Measurements from ENCODE around the gene NGF.
"Not testable (repeated sequence)": the region's sequence is repeated elsewhere in the genome, so short reads cannot be mapped to it uniquely, and the experiment has no call there.

NGF gene

DNA sequence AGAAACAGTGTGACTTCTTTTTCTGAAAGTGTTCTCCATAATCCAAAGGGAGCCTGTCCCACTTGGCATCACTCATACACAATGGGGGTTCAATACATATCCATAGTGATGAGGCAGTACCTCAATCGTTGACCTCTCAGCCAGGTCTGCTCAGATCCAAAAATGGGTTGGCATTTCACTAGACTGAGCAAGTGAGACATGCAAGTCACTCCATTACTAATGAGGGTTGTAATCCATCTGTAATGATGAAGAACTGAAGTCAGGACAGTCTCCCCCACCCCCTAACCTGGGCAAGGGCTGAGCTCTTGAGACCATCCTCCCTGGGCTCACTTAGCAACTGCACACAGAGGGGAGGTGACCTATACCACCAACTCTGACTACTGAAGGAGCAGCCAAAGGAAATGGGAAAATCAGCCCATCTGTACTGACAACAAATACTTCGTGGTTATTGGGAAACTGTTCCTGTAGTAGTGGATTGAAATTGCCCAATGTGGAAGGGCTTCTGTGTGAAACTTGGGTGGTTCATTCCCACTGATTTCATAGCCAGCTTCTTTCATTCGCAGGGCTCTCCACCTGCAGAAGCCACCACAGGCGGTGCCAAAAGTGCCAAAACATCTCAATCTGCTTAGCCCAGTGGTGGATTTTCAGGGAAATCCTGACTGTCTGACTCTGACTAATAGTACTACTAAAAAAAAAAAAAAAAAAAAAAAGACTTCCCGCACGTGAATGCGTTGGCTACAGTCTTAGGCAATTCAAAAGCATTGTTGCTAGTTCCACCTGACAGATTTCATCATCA lies 5.0 kb downstream of the NGF start:
- DNase-seq: no peak

DNA sequence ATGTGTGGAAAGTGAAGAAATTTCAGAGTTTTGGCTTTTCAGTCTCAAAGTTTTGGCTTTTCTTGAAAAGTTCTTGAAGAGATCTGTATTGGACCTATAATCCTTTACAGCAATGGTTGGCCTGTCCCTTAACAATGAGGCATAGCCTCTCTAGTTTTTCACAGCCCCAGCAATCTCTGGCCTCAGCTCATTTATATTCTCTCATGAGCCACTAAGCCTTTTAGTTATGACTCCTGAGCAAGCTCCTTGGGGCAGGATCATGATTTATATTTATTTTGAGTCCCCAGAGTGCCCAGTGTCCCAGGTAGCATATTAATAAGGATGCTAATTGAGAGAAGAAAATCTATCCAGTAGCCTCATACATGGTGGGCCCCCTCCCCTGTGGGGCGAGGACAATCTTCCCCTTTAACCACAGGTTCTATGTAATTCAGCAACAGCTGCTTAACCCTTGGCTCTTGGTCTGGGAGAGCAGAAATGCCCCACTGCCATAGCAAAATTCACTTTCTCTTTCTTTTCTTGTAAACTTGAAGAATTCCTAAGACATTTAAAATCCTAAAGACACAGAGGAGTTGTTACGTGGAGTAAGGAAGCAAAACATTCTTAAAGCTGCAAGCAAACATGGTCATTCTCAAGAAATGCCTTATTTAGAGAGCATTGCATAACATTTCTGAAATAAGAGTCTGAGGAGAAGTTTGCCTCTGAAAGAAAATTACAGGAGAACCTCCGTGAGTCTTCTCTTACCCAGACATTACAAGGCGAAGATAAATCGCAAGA lies 6.3 kb downstream of the NGF start:
- DNase-seq: no peak

DNA sequence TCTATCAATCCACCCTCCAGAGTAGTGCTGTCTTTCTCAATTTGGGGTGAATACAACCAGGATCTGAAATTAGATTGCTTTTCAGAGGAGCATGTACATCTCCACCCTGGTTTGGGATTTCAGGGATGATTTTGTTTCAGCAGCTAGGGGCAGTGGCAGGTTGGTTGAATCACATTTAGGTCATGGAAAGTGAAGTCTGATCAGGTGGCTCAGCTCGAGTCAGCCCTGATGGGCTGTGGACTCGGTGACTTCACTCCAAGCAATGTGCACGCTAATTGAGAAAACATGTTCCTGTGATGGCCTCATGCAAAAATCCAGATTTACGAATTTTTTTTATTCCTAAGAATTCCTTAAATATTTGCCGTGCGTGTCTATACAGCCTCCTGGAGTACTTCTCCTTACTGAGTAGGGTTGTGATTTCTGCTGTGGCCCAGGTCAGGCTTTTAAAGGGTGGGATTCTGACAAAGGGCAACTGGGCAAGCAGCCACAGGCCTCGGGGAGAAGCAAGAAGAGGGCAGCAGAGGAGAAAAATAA lies 7.5 kb downstream of the NGF start:
- no peak for DNase-seq

DNA sequence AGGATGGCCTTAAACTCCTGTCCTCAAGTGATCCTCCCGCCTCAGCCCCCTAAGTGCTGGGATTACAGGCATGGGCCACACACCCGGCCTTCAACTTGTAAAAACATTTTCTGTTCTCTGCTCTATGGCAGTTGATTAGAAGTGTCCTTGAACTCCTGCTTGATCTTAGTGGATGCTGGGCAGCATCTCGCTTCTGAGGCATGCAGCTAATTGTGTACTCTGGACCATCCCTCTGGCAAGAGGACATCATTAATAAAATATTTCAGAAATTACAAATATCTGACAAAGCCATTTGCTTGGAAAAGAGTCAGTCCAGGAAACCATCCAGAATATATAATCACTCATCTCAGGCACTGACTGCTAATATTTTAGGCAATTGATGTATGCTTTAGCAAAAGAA lies 8.1 kb downstream of the NGF start:
- DNase-seq: no peak

DNA sequence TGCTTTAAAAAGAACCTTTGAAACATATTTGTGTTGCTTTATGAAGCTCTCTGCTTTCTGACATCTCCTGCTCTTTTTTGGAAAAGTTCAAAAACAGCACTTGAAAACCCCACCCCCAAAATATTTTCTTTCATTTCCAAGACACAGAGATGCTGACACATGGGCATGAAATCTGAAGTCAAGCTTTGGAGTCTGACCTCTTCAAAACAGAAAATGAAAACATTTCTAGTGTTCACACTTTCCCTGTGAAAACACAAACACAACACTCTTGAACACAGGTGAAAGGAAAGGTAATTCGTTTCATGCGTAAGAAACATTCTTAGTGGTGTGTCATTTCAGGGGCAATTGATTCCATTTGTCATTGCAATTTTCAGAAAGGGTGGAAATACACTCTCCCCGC lies 10.8 kb downstream of the NGF start:
- no peak for DNase-seq

DNA sequence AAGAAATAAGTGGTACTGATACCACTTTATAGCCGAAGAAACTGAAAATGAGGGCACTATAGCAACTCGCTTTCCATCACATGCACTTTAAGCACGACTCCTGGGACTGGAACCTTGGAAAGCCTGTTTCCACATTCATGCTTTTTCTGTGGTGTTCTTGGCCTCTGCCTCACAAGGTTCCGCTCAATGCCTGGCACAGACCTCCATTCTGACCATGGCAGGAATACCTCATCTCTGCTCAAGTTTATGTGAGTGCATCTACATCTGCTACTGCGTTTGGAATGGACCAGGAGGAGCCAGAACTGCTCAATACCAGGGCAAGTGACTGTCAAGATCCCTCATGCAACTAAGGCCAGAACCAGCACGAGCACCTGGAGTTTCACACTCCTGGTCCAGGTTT lies 11.6 kb downstream of the NGF start:
- no peak for DNase-seq

DNA sequence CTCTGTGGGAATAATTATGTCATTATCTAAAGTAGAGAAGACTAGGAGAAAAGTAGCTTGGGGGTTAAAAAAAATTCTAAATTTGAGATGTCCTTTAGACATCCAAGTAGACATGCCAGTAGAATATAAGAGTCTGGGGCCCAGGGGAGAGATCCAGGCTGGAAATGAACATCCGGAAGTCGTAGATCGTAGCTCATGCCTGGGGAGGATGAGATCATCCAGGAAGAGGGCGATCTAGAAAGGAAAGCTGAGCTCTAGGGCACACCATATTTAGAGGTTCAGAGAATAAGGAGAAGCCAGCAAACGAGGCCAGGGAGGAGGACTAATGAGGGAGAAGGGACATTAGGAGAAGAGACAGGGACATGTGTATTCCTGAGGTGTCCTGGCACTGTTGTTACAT lies 12.2 kb downstream of the NGF start:
- DNase-seq: no peak

DNA sequence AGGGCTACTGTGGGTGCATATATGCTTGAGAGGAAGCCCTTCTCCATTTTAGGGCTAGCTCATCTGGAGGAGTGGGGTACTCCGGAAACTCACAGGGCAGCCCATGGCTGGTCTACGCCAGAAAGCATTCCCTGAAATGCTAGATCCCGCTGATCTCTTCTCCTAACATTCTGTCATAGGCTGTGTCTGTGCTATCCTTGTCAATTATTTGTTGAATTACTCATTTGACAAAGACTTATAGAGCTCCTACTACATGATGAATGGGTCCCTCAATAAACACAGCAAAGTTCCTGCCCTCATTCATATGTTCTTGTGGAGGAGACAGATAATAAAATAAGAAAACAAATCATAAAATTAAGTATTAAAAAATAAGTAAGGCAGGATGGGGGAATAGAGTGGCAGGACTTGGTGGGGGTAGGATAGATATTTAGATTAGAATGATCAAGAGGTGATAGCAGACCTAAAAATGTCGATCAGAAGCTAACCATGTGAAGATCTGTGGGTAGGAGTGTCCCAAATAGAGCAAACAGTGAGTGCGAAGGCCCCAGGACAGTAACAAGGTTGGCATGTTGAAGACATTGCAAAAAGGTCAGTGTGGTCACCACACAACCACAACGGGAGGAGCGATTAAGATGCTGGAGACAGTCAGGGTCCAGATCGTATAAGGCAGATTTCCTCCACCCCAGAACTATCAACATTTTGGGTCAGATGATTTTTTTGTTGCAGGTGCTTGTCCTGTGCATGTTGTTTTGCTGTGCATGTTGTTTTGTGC lies 13.2 kb downstream of the NGF start:
- no peak for DNase-seq

DNA sequence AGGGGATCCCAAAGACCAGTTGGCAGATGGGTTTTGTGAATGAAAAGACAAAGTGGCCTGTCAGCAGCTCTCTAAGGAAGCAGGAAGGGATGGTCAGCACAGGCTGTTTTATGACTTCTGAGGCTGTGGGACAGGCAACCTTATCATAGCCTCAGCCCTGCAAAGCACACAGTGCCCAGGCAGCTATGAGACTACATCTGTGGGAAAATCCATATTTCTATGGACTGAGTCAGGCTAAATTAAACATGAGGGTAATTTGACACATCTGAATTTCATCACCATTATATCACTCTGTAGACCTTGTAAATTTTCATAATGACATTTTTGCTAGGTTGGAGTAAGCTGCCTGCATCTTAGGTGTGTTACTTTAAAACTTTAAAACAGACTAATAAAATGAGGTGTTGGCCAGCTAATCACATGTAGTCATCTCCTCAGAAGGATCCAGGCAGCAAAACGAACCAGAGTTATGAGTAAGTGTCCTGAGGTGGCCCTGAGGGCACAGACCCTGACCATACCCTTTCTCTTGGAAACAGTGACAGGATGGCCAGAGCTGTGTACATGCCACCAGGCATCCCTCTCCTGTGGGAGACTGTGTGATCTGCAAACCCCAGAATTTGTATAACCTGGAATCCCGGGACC lies 14.6 kb downstream of the NGF start:
- DNase-seq: no peak

DNA sequence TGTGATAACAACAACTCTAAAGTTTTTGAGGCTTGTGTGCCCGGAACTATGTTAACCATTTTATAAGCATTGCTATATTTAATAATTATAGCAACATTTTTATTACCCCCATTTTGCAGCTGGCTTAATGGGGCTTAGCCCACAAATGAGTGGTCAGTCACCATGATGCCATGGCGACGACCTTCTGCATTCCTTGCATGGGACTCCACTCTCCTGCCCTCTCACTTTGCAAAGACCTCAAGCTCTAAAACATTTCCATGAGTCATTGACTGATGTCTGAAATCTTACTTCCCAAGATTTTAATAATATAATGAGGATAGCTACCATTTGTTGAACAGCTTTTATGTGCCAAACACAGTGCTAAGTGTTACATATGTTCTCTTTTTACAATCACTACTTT lies 15.4 kb downstream of the NGF start:
- no peak for DNase-seq

DNA sequence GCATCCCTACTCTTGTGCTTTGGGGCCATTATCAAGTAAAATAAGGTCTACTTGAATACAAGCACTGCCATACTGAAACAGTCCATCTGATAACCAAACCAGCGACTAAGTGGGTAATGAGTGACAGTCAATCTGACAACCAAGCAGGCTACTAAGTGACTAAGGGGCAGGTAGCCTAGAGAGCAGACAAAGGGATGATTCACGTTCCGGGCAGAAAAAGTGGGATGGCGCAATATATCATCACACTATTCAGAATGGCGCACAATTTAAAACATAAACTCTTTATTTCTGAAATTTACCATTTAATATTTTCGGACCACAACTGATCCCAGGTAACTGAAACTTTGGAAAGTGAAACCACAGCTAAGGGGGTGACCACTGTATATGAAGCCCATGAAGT lies 17.7 kb downstream of the NGF start:
- no peak for DNase-seq

DNA sequence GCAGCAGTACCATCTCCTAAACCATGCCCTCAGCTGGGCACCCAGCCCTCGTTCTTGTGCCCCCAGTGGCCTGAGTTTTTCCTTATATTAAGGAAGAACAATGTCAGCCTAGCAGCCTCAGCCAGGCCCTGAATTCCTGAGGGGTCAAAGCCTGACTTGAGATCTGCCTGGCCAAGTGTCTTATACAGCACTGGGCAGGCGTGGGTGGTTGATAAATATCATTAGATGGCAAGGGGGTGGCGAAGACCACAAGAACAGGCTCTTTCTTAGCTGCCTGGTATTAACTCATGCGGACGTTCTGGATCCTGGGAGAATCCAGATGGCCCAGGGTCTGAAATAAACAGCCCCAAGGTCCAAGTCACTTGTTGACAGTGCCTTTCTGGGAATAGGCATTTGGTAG lies 18.3 kb downstream of the NGF start:
- no peak for DNase-seq

DNA sequence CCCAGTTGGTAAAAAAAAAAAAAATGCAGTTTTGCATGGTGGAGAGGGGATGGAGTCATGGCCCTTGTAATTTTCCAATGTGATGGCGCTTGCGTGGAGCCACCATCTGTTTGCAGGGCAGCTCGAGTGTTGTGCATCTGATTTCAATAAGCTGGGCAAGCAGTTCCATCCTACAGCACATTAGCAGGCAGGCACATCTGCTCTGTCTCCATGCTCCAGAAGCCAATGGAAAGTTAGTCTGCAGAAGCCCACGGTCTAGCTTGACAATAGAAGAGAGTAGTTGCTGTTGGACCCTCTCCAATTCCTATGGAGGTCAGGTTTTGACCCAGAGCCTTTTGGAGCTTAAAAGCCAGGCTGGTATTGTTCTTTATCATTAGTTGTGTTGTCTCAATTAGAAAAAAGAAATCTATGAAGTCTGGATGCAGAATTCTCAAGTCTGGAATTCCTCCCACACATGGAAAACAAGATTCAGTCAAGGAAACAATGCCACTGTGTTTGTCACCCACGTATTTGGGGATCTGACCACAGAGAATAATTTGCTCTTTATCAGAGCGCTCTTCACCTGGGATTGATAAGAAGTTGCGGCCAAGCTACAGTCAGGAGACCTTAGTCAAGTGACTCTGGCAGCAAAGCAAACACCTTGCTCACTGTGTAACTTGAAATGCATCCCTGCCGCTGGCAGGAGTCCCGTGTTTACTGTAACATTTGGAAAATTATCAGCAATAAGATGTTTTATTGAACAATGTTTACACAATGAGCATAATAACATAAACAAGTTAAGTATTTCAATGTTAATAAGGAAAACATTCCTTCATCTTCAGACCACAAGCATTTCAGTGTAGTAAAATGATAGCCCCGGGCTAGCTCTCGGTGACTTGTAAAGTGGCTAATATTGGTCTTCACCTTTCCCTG lies 20.7 kb downstream of the NGF start:
- no peak for DNase-seq

DNA sequence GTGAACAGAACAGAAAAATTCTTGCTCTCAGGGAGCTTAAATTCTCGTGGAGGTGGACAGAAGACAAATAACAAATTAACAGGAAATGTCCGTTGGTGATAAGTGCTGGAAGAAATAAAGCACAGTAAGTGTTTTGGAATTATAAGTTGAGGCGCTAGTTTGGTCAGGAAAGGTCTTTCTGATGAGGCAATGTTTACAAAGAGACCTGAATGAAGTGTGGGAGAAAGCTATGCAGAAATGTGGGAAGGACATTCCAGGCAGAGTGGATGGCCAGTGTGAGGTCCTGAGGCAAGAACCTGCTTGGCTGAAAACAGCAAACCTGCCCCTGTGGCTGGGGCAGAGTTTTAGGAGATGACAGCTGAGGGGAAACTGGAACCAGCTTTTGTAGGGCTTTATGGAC lies 23.3 kb downstream of the NGF start:
- no peak for DNase-seq

DNA sequence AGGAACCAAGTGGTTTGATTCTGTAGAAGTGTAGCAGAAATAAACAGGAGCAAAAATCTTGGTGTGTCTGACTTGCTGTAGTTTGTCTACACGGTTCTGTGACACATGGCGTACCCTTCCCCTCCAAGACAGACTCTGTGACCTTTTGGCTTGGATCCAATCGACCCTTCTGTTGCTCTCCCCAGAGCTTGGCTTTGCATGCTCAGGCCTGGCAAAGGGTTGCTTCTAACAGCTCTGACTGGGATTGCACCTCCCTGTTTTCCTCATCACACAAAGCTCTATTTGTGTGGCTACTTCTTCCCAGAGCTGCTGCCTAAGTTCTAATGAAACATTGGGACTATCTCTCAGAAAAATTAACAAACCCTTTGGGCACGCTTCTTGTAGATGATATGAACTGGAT lies 24.0 kb downstream of the NGF start:
- no peak for DNase-seq

DNA sequence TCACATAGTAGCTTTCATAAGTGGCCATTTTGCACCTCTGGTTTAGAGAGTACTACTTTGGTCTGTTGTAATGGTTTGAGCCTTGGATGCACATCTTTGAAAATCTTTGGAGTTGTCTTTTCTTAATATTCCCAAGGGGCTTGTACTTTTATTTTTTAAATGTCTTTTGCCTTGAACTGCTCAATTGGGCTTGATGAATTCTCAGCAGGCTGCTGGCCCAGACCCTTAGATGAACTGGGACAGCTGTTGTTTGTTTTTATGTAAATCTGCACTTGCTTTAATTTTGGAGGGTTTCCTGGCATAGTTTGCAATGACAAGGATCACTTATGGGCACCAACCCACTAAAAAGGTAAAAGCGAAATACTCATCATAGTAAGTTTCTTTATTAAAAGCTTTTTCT lies 24.9 kb downstream of the NGF start:
- no peak for DNase-seq

DNA sequence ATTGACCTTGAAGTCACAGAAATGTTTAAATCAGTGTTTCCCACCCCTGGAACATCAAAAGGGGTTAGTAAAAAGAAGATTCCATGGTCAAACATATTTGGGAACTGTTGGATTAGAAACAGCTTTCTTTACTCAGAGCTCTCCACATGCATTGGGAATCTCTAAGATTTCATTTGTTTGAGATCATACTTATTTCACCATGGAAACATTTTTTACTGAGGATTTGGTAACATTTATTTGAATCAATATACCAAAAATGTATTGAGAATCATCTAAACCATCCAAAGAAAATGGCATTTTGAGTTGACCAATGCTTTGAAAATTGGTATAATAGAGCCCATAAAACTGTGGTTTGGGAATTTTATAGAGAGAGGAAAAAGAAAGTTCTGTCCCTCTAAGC lies 25.3 kb downstream of the NGF start:
- no peak for DNase-seq

DNA sequence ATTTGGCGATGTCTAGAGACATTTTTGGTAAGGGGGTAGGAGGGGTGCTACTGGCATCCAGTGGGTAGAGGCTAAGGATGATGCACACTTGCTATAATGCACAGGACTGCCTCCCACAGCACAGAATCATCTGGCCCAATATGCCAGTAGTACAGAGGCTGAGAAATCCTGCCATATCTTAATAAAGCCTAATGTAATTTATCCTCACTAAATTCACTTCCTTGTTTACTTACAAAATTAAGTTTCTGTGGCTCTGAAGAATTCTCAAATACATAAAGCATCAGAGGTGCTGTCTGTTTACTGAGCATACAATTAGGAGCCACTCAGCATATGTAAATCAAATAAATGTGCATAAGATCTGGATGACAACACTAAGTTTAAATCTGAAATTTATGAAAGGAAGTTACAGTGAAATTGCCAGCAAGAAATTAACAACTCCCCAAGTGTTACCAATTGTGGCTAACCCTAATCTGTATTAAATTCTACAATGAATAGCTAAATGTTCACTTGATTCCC lies 26.5 kb downstream of the NGF start:
- DNase-seq: no peak

DNA sequence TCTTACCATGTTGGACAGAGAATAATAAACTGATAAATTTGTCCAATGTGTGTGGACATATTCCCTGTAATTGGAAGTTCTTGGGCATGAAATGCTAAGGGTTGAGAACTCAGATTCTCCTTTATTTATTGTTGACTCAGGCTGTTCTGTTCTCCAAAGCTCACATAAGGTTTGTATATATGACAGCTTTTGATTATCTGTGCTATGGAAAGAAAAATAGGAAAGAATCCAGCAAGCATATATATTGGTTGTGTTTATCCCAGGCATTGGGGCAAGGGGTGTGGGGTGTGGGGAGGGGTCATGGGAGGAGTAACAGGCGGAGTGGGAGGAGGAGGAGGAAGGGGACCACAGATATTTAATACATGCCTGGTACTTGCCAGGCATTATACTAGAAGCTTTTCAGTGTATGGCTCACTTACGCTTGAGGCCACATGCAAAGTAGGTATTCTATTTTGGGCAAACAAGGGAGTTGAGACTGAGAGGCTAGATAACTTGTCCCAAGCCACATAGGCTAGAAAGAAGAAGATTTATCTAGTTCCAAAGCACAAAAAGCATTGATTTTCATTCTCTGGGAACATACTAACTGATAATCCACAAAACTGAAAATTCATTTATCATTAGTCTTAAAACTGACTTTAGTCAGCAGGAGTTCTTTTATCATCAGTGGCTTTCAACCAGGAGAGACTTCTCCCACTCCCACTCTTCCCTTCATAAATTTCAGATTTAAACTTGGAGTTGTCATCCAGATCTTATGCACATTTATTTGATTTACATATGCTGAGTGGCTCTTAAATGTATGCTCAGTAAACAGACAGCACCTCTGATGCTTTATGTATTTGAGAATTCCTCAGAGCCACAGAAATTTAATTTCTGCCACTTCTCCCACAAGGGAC lies 27.2 kb downstream of the NGF start:
- DNase-seq: no peak

DNA sequence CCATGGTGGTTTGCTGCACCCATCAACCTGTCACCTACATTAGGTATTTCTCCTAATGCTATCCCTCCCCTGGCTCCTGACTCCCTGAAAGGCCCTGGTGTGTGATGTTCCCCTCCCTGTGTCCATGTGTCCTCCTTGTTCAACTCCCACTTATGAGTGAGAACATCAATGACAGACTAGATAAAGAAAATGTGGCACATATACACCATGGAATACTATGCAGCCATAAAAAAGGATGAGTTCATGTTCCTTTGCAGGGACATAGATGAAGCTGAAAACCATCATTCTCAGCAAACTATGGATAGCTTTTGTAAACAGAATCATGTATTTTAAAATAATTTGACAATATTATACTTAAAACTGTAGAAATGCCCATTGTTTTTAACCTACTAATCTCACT lies 28.5 kb downstream of the NGF start:
- DNase-seq: not testable (repeated sequence)

DNA sequence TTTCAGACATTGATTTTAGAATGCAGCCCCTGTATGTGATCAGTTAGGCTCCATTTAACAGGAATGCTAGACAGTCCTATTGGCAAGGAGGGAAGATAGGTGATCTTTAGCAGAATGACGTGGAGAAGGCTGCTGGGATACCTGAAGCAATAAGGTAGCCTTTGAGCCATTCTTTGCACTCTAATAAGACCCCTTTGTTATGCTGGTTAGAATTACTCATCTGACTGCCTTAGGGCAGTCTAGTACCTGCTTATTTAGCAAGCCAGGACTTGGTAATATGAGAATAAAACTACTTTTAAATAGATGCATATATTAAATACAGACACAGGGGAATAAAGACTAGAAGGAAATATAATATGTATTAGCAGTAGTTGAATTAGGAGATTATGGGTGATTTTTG lies 29.1 kb downstream of the NGF start:
- DNase-seq: no peak

Data from stimulated activated CD8-positive, alpha-beta memory T cell treated with anti-CD3 and anti-CD28 coated beads, Interleukin-4, amount 100 ng/mL, for 48 hours (primary cell).